Thyroid gland (tissue), 4 donors: ENCODE measurements around the gene CRYBG2.

Experiments used
- CTCF ChIP-seq, 6 experiments: fragments of 200-600 bp in 3 of 6; fragments of 450-650 bp in 3 of 6; sonication (generic) in 3 of 6; IDR thresholded peaks; one replicate each; pipeline ENCODE4 v1.5.1; 2016 to 2019; ENCODE audit warnings: antibody characterized with exemption in 6 of 6, mild to moderate bottlenecking in 2 of 6, inconsistent platforms in 1 of 6, moderate library complexity in 1 of 6
- POLR2A ChIP-seq, 2 donors: fragments of 450-650 bp; IDR thresholded peaks; one replicate each; pipeline ENCODE4 v1.6.1; 2017; ENCODE audit warnings: antibody characterized with exemption in 2 of 2, mild to moderate bottlenecking in 2 of 2, moderate library complexity in 1 of 2

GRCh38 chr1:26282401-26282918 lies 71.5 kb downstream of the CRYBG2 start:
- no peak for TF ChIP-seq CTCF (IDR thresholded peaks at IDR 0.05)
- no peak for TF ChIP-seq POLR2A (IDR thresholded peaks at IDR 0.05)
